Endometrial microvascular endothelial cells (primary cell): Measurements from ENCODE around the gene LRP1B. TPM values are rescaled to one million over a fixed set of nuclear protein-coding genes. Genes with fewer than 3 reads are reported as not detected.
"Not testable (repeated sequence)": the region's sequence is repeated elsewhere in the genome, so short reads cannot be mapped to it uniquely, and the experiment has no call there.

Source experiments
- in situ Hi-C: cut with HindIII; loops from 2 replicates; pipeline ENCODE4 v1.10.0; 2017; ENCODE audit warnings: low sequenced_read_pairs, low pct_unique_long_range_greater_than_20kb; ENCODE audit errors: inconsistent ontology term
- total RNA-seq: library from RNA; depleted of rRNA; stranded (reverse); fragments of >200 nt; gene quantifications from one replicate; pipeline ENCODE4 v1.2.3, GENCODE V29; 2015; ENCODE audit errors: inconsistent ontology term

The LRP1B gene
- total RNA-seq, 1 donor from 2014 or later, result not detected

DNA sequence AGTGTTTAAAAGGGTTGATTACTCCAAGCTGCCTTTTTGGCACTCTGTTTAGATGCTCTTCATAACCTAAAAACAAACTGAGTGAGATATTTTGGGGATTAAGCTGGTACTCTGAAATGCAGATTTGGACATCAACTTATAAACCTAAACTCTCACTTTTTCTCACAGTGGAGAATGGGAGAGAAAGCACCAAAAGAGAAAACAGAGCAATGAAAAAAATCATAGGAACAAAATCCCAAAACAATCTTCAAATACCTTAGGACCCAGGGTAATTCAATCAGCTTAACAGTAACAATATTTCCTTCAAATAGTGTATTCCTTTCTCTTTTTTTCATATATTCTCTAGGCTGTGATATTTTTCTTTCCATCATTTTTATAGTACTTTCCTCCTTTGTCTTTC is 11.5 kb downstream of the LRP1B start:
- in situ Hi-C loops, result no loop called here

DNA sequence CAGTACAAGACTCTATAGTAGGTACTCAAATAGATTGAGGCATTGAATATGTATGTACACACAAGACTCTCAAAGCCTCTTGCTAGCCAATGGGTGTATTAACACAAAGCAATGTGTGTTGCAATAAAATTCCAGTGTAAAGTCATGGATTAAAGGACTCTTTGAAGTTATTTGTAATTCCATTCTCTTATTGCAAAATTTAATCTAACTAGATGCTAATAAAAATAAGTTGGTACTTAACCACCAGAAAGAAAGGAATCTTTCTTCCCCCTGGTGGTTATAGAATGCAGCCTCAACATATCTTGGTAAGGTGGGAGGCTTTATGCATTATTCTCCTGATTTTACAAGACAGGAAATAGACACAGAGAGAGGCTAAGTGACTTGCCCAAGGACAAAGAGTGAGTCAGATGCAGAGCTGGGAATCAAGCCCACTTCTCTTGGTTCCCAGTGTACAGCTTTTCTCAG is 18.0 kb downstream of the LRP1B start:
- in situ Hi-C loops, result no loop called here

DNA sequence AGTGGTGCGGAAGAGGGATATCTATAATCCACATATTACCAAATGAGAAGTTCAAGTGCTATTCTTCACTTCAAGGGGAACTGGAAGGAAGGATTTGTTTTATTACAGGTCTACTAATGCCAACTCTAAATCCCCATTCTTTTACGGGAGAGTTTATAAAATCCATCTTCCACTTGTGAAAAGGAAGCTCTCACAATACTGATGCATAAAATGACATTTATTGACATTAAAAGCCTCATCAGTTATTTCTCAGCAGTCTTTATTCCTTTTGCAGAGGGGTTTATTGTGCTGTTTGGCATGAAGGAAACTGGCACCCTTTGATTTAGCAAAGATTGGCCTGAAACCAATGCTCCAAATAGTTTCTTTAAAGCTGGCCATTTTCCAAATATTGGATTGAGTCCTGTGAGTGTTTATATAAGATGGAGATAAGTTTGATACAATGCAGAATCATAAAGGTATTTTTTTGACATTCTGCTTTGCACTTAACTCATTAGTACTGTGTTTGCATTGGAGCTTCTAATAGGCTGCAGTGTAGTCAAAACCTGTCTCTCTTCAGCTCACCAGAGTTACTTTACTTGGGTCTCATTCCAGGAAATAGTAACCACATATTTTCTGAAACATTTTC is 26.6 kb downstream of the LRP1B start:
- in situ Hi-C loops, result no loop called here

DNA sequence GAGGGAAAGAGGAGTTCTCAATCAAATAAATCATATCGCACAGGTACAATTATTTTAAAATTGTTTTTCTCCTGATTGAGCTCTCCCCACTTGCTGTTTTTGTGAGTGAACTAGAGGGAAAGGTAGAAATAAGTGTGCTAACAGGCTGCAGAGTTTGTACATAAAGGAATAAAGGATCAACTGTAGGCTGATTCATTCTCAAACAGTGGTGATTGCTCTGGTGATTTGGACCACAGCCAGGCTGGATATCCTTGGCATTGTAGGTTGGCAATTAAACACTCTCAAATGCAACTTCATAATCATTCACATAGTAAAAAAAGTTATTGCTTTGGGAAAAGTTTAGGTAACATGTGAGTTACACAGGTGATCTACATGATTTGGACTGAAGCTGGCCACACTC is 29.8 kb downstream of the LRP1B start:
- in situ Hi-C loops, result no loop called here

DNA sequence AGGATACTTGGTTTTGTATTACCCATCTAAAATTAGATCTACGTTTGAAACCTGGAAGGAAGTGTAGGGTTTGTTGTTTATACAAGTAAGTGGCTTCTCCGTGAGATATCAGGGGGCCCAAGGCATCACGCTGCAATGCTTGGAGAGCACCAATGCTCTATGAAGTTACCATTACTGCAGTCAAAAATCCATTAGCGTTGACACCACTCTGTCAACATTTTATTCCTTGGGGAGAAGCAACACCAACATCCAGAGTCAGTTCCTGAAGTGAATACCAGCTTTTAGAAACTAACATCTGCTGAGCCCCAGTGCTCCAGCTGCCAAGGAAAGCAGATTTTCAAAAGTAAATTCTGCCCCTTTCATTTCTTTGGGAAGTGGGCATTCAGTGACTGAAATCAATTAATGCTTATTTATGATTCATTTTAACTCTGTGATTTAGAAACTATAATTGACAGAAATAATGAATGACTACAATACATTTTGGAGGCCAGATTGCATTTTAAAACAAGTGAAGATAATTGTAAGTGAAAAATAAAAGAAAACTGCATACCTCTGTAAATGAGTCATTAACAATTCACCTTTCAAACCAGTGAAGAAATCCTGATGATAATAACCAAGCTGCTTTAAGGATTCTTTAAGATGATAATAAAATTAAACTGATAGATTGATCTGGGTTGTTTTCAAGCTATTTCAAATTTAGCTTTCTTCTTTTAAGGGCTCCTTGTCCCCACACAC is 30.5 kb downstream of the LRP1B start:
- in situ Hi-C loops, result no loop called here

DNA sequence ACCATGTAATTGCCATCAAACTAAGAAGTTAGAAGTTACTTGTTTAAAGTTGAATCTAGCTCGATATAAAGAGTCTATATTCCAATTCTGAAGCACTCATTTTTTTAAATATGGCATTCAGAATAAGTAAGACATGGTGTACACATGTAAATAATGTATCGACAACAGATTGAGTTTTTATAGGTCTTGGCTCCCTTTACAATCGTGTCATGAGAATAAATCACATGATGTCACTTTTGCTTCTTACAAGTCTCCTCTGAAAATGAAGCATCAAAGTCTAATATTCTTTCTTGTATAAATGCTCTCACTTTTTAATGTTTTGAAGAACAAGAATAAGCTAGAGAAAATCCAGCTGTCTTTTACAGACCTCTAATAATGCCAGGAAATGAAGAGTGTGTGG is 33.1 kb downstream of the LRP1B start:
- in situ Hi-C loops, result no loop called here

DNA sequence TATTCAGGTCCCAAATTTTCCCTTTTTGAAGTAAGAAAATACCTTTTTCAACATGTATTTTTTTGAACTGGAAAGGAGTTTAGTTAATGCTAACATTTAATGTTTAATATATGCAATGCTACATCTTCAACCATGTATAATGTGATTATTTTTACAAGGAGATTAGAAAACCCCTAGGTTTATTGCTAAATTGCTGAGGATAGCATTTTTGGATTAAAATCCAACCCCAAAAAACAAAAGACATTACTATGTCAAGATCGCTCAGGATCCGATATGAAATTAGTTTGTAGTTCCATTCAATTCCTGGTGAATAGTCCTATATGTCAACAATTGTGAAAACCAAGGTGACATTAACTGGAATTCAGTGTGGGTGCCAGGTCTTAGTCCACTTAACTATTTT is 35.2 kb downstream of the LRP1B start:
- in situ Hi-C loops, result no loop called here

DNA sequence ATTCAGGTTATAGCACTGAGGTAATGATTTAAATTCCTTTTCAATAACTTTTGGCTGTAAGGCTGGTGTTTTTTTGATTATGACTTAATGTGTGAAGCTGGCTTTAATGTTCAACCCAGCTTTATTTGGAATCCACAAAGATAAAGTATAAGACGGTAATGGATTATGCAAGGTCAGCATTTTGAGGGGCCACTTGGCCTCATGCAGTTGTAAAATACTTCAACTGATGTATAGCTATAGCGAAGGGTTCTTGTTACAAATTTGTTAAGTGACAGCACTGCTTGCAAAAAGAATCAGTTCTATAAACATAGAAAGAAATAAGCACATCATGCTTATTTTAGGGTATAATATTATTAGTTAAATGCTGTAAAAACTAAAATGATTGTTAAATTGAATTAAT is 36.6 kb downstream of the LRP1B start:
- in situ Hi-C loops, result no loop called here

DNA sequence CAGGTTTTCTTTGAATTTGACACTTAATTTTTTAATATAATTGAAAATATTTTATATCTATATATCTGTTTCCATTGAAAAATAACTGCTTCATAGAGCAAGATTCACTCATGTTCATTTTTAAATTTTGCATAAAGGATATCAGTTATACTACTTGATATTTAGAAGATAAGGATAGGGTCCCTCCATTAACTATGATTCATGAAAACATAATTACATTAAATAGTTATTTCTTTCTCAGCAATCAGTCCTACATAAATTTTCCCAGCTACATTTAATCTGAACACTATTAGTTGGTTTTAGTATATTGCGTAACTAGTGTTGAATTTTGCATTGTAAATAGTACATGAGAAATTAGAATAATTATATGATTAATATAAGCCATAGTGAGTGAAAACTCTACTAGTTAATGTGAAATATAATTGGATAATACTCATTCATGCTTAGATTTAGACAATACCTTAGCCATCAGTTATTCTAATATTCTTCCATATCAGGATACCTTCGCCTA is 42.7 kb downstream of the LRP1B start:
- in situ Hi-C loops, result no loop called here

DNA sequence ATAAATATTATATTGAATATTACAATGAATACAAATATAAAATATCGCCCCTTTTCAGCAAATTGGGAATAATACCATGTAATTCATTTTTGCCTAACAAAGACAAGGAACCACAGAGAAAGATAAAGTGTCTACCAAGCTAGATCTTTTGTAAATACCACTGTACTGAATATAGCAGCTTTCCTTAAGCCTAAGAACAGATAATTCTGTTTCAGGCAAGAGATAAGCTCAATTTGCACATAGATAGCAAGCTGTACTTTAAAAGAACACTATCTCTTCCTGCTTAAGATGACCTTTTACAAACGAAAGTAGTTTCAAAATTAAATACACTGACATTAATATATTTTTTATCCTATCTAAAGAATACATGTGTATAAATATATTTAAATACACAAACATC is 43.2 kb downstream of the LRP1B start:
- in situ Hi-C loops, result not testable (repeated sequence)

DNA sequence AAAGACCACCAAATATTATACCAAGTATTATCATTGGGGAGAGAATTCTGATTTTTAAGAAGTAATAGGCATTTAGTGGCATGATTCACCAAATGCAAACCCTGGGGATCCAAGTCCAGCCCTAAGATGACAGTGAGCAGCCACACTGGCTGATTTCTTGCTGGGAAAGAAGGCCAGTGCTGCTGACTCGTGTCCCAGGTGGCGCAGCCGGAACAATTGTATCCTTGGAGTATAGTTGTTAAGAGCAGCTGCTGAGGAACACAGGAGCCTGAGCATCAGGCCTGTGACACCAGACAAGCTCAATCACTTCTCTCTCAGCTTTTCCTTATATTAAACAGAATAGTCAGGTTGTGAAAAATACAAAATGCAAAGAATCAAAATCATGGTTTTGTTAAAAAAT is 48.4 kb downstream of the LRP1B start:
- in situ Hi-C loops, result no loop called here

DNA sequence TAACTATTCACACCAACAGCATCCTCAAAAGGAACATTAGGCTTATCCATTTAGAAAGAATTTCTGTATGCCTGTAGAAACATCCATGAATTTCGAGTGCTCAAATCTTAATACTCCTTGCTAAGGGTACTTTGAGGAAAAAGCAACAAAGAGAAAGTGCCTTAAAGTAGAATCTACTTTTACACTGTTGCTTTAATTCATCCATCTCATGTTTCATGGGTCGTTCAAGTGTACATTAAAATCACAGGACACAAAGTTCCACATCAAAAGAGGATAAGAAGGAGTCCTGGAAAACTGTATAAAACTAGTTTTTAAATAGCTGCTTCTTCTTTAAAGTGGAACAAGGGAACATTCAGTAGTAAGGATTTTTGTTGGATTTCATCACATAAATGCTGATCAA is 54.5 kb downstream of the LRP1B start:
- in situ Hi-C loops, result no loop called here

DNA sequence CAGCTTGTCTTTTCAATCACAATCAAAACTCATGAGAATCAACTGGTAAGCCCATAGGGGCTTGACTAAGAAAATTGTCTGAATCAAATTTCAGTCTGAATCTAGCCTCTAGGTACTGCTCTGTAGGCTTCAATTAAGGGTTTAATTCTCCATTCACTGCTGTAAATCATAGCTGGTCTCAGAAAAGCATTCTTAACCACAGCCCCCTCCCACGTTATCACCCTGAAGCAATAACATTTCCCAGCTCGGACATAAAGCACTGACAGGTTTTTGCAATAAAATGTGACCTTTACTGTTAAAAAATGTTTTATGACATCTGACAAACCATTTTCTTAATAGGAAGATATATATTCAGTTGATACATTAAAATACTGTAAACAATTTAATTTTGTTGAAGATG is 55.0 kb downstream of the LRP1B start:
- in situ Hi-C loops, result no loop called here

DNA sequence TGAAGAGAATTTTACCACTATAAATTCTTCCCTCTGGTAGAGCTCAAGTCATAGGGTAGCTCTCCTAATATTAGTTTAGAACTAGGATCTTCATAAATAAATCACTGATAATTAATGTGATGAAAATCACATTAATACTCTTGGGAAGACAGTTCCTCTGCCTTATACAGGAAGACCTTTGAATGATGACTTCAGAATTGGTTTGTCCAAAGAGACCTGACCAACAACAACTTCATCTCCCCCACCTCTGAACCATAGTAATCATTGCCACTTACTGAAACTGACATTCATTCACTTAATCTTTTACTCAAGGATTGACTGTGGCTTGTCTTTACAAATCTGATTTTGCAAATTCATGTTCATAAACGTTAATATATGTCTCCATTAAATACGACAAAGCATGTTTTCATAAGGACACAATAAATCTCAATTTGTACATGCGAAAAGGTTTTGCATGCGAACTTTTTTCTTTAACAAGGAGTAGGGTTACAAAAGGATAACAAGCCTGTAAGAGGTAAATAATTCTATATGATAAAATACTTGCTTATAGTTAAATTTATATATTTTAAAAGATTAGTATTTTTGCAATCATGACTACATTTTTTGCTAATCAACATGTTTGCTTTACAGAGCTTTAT is 61.4 kb downstream of the LRP1B start:
- in situ Hi-C loops, result no loop called here

DNA sequence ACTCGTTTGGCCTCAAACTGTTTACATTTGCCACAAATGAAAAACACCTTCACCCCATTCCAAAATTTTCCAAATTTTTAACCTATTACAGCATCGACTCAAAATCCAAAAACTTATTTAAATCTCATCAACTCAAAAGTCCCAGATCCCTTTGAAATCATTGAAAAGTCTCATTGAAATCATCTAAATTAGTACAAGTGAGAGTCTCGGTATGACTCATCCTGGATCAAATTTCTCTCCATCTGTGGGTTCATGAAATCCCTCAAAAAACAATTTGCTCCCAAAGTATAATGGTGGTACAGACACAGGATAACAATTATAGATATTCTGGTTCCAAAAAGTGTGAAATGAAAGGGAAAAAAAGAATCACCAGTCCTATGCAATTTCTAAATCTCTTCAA is 65.1 kb downstream of the LRP1B start:
- in situ Hi-C loops, result no loop called here

DNA sequence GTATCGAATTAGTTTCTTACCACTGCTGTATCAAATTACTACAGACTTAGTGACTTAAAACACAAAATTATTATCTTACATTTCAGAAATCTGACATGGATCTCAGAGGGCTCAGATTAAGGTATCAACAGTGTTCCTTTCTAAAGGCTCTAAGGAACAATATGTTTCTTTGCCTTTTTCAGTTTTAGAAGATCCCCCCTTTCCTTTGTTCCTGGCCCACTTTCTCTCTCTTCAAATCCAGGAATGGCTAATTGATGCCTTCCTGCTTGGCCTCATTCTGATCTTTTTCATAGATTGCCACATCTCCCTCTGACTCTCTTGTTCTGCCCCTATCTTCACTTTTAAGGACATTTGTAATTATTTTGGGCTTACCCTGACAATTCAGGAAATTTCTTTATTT is 65.7 kb downstream of the LRP1B start:
- in situ Hi-C loops, result no loop called here

DNA sequence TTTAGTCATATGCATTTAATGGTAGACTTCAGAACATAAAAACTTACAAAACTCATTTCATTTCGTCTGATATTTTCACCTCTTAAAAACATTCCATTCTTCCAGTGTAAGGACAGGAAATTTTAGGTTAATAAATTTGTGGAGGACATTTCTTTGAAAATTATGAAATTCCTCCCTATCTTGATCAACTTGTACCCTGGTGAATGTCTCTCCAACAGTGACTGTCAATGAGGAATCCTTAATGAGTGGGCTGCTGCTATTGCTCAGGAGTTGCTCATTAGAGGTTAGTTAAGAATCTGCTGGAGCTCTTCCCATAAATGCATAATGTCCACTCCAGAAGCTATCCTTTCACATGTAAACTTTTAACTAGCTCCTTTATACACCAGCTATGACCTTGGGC is 69.1 kb downstream of the LRP1B start:
- in situ Hi-C loops, result no loop called here

DNA sequence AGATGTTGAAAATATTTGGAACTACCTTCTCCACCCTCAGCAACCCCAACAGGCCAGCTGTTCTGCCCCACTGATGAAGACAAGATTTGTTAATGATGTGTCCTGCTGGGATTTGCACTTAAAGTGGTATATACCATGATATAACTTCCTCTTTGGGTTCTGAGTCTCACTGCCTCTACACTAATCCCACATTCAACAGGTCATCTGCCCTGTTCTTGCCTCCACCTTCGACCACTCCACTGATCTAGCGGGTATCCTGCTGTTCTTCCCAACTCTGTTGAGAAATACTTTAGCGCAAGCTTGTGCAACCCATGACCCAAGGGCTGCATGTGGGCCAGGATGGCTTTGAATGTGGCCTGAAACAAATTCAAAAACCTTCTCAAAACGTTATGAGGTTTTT is 72.7 kb downstream of the LRP1B start:
- in situ Hi-C loops, result no loop called here

DNA sequence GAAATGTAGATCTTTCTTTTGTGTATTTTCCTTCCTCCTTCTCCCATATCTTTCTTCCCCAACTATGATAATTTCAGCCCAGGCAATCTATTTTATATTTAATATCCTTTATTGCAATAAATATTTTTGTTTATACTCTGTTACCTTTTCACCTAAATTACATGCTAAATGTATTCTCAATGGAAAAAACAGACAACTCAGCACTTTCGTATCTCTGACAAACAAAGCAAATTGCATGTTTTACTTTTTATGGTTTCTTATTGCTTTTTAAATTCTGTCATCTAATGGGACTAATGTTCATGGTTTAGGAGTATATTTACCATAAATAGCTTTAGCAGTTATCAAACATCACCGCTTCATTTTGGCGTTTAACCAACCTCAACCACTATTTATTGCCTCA is 74.0 kb downstream of the LRP1B start:
- in situ Hi-C loops, result no loop called here

DNA sequence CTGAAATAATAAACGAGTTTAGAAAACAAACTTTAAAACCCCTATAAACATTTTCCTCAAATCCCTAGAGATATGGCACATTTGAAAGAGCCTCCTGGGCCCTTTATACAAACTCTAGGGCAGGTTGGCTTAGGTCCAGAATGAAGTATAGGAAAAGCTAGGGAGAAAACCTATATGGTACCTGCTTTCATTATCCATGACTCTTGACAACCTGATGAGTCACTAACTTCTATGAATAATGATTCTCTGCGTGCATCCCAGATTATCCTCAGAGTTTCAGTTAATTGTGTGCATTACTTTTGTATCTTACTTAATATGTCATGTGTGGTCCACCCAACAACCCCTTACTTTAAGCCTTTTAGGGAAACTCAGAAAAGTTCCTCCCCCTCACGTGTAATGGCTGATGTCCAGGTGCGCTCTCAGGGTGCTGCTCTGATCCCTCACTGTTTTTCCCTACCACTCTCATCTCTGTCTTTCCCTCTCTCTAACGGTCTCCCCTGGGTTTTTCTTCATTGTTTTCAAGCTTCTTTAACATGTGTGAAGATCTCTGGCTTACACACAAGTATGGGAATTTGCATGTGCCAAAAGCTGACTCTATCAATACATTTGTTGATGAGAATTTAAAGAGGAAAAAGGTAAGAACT is 78.5 kb downstream of the LRP1B start:
- in situ Hi-C loops, result no loop called here
